ENCODE data around the gene XIRP2.

Gene XIRP2

DNA sequence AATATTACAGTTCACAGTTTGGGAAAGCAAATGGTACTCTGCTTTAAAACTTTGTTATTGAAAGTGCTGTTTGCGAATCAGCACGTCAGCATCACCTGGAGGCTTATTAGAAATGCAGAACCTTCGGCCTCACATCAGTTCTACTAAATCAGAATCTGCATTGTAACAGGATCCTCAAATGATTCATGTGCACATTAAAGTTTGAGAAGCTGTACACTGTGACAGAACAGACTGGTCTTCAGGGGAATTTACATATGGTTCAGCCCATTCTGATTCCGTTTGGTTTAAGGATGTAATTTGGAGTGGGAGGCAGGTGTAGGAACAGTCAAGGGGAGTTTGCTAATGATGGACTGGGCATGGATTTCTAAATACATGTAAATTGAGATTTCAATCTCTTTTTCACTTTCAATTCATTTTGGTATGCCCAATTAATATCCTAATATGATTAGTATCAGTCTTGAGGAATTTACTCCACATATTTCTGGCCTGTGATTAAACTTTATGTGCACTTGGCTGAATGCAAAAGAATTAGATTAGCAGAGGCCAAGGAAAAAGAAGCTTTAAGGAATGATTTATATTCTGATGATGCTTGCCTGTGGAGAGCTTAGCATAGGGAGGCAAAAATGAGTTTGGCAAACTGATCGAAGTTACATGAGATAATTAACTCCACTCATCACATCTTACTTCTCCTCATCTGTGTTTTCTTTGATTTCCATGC is 248.8 kb downstream of the XIRP2 start:
- no peak for DNase-seq

DNA sequence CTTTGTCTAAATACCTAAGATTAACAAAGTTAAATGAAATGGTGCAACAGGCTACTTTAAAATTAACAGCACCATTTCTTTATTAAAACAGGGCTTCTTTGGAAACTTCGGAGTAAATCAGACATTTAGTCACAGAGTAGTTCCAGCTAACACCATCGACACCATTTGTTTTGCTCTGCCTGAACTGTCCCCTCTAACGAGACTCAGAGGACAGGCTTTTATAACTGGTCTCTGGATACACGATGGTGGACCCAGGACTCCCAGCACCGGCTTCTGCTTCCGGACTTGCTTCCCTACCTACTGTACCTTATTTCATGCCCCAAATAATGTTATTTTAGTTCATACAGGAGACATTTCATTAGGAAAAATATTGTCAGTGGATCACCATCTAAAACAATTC is 252.1 kb downstream of the XIRP2 start:
- DNase-seq, result no peak

DNA sequence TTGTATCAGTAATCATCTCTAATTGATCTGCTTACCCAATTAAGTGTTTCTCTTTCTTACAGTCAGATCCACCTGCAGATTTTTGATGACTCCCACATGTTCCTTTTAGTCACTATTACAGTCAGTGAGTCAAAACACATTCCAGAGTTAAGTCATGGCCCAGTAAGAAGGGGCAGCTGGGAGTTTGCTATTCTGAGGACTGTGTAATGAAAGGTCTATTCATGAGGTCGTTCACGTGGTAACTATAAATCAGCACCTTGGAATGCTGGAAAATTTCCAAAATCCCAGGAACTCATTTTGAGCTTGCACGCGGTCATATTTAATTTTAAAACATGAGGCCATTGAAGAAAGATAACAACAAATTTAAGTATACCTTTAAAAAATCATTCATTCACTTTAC is 252.5 kb downstream of the XIRP2 start:
- DNase-seq, result no peak

DNA sequence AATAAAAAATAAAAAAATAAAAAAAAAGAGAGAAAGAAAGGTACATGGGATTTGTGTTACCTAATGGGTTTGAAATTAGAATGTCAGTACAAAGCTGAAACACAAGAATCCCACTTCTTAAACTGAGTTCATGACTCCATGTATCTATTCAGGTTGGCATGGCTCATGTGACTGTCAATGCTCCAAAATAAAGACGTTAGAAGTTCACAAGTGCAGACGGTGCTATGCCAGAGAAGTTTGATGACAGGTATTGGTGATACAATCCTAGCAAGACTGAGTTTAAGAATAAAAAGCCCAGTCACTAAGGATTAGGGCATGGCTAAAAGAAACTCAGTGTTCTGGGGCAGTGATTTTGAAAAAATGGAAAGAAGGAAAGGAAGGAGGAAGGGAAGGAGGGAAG is 254.3 kb downstream of the XIRP2 start:
- DNase-seq, result no peak

DNA sequence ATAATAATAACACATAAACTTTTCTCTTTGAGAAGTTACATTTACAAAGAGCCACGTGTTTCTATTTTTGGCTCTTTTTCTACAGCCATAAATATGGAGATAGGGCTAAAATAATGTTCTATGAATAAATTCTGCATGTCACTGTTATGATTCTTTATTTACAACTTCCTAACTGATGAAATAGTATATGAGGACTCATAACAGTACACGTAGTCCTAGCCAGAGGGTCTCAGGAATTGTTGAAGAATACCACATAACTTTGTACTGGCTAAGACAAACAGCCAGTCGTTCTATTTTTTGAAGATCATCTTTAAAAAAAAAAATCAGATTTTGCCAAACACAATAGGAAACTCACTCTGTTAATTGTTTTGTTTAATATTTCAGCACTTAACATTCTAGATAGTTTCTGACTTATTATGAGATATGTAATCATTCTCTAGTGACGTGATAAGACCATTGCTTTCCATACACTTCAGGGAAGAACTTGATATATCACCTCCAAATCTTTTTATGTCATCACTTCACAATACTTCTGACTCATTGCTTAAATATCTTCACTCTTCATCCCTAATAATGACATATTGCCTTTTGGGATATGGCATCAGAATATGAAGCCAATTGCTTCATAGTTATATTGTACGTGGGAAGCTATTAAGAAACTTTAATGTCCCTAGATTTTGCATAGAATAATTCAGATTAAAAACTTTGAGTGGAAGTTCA is 256.1 kb downstream of the XIRP2 start:
- DNase-seq, result no peak

DNA sequence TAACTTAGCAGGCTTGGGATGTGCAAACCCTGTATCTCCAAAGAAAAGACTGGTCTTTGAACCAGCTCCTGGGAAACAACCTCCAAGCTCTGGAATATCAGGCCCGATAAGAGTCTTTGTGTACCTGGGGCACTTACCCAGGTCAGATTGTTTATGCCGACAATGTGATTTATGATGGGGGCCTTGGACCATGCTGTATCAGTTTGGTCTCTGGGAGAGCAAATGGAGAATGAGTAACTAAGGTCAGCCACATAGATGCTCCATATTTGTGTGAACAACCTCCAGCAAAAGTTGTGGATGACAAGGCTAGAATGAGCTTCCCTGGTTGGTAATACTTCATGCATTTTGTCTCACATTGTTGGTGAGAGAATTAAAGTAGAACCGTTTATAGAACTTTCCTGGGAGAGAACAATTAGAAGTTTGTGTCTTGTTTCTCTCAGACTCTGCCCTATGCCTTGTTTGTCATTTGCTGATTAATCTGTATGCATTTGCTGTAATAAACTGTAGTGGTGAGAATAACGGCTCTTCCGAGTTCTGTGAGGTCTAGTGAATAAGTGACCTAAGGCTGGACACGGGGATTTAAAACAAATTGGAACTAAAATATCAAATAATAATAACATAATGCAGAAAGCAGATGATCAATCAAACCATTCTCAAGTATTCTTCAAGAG is 259.1 kb downstream of the XIRP2 start:
- no peak for DNase-seq

DNA sequence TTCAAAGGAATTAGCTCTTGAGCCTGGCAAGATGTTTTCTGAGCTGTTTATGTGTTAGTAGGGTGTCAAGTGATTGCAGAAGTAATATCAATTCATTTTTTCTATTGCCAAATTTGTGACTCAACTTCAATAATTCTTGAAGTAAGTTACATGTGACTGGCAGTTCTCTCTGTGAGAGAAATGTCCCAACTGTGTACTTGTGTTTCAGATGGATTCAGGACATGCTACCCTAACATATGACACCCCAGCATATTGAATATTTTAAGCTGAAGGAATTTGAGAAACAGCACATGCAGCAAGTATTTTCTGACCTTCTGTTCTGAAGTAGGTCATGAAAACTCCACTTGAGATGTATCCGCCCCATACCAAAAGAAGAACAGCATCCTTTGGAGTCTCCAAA is 263.6 kb downstream of the XIRP2 start:
- DNase-seq, result no peak

DNA sequence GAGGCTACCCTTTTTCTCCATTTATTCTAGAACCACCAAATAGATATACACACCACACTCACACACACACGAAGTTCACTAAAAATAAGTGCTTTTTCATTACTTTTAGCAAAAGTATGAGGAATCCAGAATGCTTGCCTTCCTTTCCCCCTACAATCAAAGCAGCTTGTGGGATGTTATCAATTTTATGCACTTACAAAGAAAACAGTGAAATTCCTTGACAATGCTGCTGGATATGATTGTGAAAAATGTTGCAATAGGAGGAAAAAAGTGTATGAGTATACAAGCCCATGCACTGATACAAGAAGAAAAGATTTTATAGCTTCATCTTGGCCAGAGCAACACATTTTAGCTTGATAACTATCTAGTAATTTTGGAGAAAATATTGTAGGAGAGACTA is 269.2 kb downstream of the XIRP2 start:
- no peak for DNase-seq

DNA sequence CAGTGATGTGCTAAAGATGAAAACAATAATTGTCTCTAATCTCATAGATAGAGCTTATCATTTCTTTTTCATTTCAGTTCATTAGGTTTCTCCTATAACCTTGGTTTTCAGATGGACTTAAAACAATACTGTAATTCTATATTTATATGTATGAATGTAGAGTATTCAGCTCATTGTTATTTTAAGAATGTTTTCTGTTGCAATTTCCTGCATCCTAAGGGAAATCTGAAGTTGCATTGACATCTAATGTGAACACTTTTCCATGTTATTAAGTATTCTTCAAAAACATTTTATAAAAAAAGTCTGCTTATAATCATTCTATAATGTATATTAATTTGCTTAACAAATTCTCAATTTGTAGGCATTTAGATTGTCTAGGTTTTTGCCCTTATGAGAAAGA is 288.9 kb downstream of the XIRP2 start:
- DNase-seq, result no peak

DNA sequence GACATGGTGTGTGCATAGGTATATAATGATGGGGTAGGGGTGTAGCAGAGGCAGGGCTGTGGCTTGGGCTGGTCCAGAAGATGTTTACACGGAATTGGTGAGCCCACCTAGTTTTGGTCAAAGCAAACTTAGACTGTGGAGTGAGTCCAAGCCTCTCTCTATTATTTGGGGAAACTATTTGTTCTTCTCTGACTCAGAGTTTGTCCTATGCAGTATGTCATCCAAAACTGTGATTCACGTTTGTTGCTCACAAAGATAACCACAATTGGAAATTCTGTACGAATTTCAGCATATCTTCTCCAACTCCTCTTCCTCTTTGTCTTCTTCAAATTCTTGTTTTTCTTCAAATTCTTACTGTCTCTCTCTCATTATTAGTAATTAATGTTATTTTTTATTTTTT is 292.9 kb downstream of the XIRP2 start:
- no peak for DNase-seq

DNA sequence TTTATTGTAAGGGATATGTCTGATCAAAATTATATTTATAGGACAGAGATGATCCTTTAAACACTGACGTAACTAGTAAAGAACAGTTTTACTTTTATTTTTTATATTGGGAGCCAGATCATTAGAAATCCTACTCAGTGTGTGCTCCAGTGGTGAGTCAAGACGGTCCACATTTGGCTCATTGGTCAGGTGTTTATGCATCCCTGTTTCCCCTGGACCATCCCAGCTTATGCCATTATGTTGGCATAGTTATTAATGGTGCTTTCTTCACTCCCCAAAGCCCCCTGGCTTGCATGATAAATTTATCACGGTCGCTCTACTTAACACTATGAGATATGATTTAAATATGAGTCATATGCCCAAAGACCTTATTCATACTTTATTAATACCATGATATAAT is 293.4 kb downstream of the XIRP2 start:
- DNase-seq, result no peak

DNA sequence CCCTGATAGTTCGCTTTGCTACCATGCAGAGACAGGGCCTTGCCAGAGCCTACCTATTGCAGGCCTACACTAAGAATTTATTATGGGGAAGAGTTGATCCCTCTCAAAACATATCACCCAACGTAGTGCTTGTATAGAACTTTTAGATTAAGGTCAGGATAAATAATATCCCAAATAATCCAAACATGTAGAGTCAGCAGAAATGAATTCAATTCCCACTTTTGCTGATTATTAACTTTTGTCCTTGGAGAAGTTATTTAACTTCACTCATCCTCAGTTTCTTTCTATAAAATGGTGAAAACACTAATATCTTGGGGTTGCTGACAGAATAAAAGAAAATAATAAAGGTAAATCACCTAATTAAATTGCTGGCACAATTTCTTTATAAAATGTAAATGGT is 294.1 kb downstream of the XIRP2 start:
- DNase-seq, result no peak

DNA sequence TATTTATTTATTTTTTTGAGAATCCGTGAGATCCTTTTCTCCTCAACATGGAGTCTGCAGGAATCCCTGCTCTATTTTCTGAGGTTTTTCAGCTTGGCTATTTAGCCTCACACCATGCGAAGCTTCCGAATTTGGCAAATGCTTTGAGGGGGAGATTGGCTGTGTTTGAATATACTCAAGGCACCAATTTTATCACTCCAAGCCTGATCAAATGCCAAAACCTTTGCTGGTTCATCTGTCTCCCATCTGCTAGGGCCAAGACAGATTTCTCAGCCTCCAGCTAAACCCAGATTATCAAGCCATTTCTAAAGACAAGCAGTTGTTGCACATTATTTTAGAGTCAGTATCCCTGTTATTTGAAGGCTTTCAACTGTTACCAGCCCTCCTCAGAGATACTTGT is 295.7 kb downstream of the XIRP2 start:
- no peak for DNase-seq

DNA sequence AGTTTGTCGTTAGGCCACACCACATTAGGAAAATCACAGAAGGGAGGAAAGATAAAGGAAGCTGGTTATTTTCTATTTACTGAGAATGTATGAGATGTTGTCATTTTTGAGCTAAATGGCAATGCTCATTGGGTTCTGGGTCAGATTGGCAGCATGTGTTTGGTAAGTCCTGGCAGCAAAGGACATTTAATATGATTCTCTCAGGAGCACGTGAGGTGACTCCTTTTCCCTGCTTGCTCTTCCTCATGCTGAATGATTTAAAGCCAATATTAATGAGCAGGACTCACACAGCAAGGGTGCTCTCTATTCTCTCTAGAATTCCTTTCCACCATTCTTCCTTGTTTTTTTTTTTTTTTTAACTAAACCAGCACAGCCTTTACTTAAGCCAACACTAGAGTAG is 298.2 kb downstream of the XIRP2 start:
- no peak for DNase-seq

DNA sequence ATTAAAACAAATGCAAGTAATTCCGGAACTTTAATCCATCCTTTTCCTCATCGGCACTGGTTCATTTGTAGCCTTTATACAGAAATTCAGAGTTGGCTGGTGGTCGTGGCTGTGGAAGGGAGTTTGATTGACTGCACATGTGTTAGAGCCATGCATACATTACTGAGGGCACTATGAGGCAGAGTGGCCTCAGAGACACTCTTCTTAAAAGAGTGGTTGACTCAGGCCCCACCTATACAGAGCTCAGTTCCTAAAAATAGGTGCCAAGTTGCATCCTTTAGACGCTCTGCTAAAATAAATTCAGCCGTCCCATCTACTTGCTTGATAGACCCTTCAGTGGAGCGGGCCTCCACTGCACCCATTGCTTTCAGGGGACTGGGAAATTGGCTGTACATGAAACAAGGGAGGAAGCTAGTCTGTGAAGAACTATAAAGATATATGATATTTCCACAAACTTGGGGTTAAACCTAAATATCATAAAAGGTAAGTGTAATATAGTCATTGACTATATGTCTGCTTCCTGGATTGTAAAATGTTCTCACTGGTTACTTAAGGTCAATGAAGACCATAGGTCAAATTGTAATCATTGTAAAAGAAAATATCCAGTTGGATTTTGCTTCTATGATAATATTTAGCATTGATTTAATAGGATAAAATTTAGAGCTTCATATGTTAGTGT is 298.9 kb downstream of the XIRP2 start:
- DNase-seq, result no peak

DNA sequence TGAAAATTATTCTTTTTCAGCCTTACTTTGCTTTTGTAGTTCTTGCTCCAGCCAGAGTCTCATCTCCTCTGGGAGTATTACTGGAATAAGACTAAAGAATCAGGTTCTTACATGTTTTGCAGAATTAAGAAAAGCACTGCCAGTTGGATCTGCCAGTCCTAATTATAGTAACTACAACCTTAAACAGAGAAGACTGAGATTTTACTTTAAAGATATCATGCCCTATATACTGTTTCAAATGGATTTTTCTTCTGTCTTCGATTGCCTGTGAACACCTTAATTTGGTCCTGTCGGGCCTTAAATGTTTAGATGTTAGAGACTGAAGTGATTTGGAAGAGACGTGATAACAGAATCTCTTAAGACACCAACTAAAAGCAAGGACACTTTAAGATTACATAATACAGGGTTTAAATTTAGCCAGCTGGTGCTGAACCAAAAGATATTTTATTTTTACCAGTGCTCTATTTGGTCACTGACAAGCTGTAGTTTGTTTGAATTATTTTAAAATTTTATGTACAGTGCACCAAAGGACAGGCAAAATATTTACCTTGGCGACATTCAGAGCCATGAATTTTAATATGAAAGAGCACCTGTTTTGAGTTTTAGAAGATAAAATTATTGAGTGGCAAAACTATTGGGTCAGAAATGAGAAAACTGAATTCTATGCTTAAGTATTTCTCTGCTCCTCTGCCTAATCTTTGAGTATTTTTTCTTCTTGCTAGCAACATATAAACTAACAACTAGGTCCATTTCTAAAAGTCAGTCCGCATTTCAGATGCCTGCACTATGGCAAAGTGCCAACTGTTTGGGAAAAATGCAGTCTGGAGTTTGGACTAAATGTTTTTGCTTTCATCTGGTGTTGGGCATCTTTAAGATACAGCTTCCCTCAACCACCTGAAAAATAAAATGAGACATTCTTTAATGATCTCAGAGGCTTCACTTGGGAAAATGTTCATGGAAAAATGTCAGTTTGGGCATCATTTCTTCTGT is 300.0 kb downstream of the XIRP2 start:
- no peak for DNase-seq

DNA sequence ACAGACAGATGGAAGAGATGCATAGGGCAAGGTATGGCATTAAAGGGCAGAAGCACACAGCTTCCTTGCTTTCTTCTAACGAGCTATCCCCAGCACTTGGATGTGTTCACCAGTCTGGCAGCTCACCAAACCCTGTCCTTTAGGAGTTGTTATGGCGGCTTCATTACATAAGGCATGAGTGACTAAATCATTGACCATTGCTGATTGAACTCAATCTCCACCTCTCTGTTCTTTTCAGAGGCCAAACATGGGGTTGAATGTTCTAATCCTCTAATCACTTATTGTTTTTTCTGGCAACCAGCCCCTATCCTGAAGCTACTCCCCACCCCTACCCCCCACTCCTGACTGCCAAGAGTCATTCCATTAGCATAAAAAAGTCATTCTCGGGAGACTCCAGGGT is 301.8 kb downstream of the XIRP2 start:
- no peak for DNase-seq

DNA sequence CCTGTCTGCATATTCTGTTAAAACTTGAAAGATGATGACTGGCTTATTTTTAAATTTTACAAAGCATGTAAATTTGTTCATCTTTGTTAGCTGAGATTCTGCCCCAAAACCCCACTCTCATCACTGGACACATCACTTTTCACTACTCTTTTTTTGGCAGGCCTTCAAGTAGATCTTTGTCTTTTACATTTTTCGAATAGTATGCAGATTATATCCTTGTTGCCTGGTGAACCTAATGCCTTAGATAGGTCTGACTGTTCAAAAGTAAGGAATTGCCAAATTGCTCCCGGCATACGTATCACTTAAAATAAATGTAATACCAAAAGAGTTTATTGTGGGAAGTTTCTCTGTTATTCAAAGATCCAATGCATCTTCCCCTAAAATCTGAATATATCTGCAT is 303.3 kb downstream of the XIRP2 start:
- DNase-seq, result no peak

DNA sequence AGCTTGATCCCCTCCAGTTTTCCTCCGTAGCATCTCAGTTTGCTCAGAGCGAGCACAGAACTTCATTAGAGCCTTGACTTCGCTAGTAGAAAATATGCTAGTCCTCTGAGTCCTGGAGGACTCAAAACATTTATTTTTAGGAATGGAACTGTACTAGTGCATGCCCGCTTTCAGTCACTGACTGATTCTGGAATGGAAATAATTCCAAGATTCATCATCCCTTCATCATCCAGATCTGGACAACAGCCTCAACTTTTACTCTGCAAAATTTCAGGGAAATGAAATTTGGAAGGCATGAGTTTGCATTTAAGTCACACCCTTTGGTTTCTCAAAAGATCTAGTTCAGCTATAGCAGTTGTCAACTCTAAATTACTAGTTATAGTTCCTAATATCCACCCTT is 304.6 kb downstream of the XIRP2 start:
- no peak for DNase-seq

DNA sequence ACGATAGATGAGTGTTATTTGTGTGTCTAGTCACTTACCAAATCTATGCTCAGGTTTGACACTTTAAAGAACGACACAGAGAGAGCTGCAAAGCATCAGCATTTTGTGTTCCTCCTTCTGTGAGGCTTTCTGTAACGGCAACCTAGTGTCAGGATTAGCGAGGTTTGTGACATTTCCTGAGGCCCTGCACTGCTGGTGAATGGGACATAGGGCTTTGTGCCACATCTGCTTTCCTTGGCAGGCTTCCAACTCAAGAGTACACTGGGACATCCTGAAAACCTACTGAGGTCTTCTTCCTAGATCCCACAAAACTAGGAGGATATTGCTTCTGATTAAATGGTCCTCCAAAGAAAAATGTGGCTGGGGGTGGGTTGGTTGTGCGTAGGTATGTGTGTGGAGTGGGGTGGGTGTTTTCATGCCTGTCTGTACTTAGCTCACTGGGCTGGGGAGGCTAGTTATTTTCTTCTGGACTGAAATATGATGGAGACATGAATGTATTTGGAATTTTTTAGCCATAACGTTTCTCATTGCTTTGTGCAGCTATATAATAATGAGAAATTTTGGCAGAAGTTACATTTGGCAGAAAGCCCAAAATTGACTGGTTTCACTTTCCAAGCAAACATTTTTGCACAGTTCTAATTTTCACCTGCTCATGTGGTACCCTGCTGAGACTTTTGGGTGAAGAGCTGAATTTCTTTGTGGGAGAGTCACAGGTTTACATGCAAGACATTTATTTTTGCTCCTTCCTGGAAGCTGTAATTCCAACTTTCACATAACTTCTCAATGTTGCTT is 308.4 kb downstream of the XIRP2 start:
- DNase-seq, result no peak

DNA sequence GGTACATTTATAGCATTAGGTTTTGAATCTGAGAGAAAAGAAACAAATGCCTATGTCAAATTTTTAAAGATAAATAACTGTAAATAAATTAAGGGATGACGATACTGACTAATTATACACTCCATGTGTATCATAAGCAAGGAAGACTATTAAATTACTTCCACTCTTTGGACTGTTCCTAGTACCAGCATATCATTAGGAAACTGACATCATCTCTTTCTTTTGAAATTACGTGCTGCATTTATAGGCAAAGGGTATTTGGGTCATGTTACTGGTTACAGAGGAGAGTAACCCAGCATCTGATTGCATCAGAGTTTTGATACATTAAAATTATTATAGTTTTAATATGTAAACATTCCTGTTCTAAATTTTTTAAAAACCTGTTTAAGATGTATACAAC is 309.7 kb downstream of the XIRP2 start:
- DNase-seq, result no peak

DNA sequence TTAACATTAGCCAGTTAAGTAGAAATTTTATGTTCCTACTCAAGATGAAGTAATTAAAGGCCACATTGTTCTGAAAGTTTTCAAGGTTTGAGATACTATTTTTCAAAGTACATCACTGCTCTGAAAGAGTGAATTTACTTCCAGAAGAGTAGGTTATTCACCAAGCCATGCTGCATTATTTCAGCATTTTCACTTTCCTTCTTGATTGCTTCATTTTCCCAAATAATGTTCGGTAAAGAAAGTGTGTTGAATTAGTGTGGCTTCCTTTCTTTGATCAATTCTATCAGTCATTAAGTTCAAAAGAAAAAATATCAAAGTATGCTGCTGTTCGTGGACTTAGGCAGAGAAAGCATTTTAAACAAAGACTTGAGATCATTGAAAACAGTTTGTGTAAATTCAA is 310.3 kb downstream of the XIRP2 start:
- DNase-seq, result no peak

All from activated CD4-positive, alpha-beta T cell treated with anti-CD3 and anti-CD28 coated beads for 48 hours (primary cell).